HG02571 (cell line): Measurements from ENCODE around the gene UBL7.
A peak's percentile ranks its signal among the peaks of the same experiment; 100 is the strongest.
"Not testable (repeated sequence)": the region's sequence is repeated elsewhere in the genome, so short reads cannot be mapped to it uniquely, and the experiment has no call there.

Source experiments
- ATAC-seq: cut with Tn5 transposase; IDR thresholded peaks from one replicate; pipeline ENCODE4 v1.9.1; 2021; ENCODE audit warnings: mild to moderate bottlenecking, moderate library complexity; ENCODE audit not compliant: unreplicated experiment

The UBL7 gene

GRCh38 chr15:74460871-74461846 lies at the start of gene UBL7:
TSS of gene UBL7 (minus strand) at chr15:74461160. CDS start at chr15:74458867, 2,293 bp downstream.
- peak; percentile 85 for ATAC-seq

GRCh38 chr15:74506515-74506840 lies 45.5 kb upstream of the UBL7 start:
- ATAC-seq, result no peak

GRCh38 chr15:74505837-74506514 lies 45.0 kb upstream of the UBL7 start:
- ATAC-seq, result no peak

- ATAC-seq, result no peak
Measured at GRCh38 chr15:74504836-74505235, 43.9 kb upstream of the UBL7 start.

GRCh38 chr15:74504418-74504817 lies 43.5 kb upstream of the UBL7 start:
- ATAC-seq, result no peak

GRCh38 chr15:74502301-74502700 lies 41.3 kb upstream of the UBL7 start:
- no peak for ATAC-seq

- no peak for ATAC-seq
Measured at GRCh38 chr15:74500401-74500800, 39.4 kb upstream of the UBL7 start.

- ATAC-seq, result no peak
Measured at GRCh38 chr15:74499366-74499765, 38.4 kb upstream of the UBL7 start.

- no peak for ATAC-seq
Measured at GRCh38 chr15:74497584-74497983, 36.6 kb upstream of the UBL7 start.

GRCh38 chr15:74496648-74497047 lies 35.7 kb upstream of the UBL7 start:
- no peak for ATAC-seq

- no peak for ATAC-seq
Measured at GRCh38 chr15:74490339-74490689, 29.4 kb upstream of the UBL7 start.

- no peak for ATAC-seq
Measured at GRCh38 chr15:74489518-74490338, 28.8 kb upstream of the UBL7 start.

- ATAC-seq, result no peak
Measured at GRCh38 chr15:74488776-74489175, 27.8 kb upstream of the UBL7 start.

GRCh38 chr15:74482661-74483060 lies 21.7 kb upstream of the UBL7 start:
- ATAC-seq, result no peak

GRCh38 chr15:74480364-74480763 lies 19.4 kb upstream of the UBL7 start:
- ATAC-seq, result not testable (repeated sequence)

- ATAC-seq, result not testable (repeated sequence)
Measured at GRCh38 chr15:74471621-74472020, 10.7 kb upstream of the UBL7 start.

- no peak for ATAC-seq
Measured at GRCh38 chr15:74470631-74471395, 9.9 kb upstream of the UBL7 start.

- no peak for ATAC-seq
Measured at GRCh38 chr15:74468341-74469032, 7.5 kb upstream of the UBL7 start.

GRCh38 chr15:74466570-74466969 lies 5.6 kb upstream of the UBL7 start:
- ATAC-seq, result no peak

GRCh38 chr15:74464897-74465296 lies 3.9 kb upstream of the UBL7 start:
- ATAC-seq, result no peak
